GM20000 (cell line): ENCODE results near the gene TBC1D8.
A peak's percentile ranks its signal among the peaks of the same experiment; 100 is the strongest.

Experiments
- DNase-seq: peaks from one replicate; pipeline ENCODE4 v3.0.0; 2012; ENCODE audit warnings: low spot score
- TF ChIP-seq, protein P1 (sequence below): IDR thresholded peaks from 2 replicates; pipeline ENCODE4 v1.5.1; 2012; ENCODE audit warnings: mild to moderate bottlenecking, control low read depth; ENCODE audit errors: extremely low read depth, missing control alignments

Gene TBC1D8

DNA sequence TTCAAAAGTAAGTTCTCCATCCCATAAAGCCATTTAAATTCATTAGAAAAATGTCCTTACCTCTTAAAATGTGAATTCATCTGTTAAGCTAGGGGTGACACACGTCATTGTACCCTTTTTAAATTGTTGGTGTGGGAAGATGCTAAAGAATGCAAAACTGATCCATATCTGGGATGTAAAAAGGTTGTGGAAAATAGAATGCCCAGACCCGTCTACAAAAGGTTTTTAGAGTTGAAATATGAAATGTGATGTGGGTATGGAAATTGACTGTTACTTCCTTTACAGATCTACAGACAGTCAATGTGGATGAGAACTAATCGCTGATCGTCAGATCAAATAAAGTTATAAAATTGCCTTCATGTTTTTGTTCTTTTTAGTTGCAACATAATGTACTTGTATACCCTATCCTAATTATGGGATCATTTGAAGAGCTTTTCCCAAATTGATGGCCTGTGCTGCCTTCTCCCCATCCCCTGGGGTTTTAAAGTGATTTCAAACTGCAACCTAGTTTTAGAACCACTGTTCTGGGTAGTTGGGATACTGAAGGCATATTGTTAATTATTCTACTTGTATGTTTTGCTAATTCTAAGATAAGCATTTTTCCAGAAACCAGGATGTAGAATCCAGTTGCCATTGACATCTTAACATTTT is 145.0 kb downstream of the TBC1D8 start:
- TF ChIP-seq, protein P1, sequence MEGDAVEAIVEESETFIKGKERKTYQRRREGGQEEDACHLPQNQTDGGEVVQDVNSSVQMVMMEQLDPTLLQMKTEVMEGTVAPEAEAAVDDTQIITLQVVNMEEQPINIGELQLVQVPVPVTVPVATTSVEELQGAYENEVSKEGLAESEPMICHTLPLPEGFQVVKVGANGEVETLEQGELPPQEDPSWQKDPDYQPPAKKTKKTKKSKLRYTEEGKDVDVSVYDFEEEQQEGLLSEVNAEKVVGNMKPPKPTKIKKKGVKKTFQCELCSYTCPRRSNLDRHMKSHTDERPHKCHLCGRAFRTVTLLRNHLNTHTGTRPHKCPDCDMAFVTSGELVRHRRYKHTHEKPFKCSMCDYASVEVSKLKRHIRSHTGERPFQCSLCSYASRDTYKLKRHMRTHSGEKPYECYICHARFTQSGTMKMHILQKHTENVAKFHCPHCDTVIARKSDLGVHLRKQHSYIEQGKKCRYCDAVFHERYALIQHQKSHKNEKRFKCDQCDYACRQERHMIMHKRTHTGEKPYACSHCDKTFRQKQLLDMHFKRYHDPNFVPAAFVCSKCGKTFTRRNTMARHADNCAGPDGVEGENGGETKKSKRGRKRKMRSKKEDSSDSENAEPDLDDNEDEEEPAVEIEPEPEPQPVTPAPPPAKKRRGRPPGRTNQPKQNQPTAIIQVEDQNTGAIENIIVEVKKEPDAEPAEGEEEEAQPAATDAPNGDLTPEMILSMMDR = no peak
- DNase-seq = no peak

DNA sequence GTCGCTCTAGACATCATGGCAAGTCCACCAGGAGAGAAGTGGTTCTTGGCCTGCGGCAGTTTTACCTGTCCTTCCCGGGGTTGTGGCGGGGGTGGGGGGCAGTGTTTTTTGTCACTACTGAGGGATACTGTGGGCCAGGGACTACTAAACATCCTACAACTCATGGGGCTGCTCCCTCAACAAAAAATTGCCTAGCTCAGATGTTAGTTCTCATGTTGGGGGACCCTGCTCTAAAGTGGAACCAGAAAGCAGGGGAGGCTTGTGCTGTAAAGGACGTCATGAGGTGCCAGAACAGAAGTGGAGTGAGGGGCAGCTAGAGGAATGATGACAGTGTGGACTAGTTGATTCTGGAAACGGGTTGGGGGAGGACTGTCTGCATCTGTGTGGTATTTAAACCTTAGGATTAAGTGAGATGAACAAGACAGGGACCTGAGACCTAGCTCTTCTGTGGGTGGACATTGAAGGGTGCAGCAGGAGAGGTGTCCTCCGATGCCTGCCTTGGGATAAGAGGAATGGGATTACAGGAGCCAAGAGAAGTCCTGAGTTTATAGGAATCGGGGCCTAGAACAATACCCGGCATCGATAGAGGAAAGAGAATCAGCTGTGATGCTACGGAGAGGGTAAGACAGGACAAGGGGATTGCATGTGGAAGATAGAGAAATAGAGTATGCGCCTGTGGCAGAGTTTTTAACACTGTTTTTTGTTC is 146.4 kb downstream of the TBC1D8 start:
- TF ChIP-seq, protein P1 = no peak
- DNase-seq = no peak

DNA sequence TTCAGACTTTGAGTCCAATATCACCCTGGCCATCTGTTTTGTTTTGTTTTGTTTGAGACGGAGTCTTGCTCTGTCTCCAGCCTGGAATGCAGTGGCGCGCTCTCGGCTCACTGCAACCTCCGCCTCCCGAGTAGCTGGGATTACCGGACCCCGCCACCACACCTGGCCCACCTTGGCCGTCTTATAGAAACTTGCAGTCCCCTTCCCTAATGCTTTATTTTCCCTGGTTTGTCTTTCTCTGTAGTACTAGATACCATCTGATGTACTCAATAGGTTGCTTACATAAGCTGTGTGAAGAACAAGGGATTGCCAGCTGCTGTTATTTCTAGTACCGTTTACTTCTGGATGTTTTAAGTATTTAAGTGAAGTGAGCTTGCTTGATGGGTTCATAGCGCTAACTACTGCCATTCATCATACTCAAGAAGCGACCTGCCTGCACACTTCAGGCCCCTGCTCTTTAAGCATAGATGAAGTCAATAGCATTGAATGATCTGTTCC is 147.9 kb downstream of the TBC1D8 start:
- TF ChIP-seq, protein P1 = no peak
- no peak for DNase-seq

DNA sequence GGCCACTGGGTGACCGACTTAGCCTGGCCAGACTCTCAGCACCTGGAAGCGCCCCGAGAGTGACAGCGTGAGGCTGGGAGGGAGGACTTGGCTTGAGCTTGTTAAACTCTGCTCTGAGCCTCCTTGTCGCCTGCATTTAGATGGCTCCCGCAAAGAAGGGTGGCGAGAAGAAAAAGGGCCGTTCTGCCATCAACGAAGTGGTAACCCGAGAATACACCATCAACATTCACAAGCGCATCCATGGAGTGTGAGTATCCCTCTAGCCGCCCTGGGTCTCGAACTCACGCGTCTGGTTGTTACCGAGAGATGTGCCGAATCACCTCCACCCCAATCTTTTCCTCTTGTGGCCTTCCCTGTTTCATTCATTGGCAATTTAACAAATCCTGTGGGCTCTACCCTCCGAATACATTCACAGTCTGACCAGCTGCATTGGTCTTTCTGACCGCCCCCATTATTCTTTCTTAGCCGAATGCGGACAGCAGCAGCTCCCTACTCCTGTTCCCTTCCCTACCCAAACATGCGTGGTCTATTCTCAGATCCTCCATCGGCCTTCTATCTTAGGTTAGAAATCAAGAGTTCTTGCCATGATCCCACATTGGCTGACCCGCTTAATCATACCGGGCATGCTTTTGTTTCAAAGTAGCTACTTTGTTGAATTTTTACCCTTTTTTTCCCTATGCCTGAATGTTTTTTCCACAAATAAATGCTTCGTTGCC is 148.5 kb downstream of the TBC1D8 start:
- DNase-seq = no peak
- TF ChIP-seq, protein P1 = no peak

DNA sequence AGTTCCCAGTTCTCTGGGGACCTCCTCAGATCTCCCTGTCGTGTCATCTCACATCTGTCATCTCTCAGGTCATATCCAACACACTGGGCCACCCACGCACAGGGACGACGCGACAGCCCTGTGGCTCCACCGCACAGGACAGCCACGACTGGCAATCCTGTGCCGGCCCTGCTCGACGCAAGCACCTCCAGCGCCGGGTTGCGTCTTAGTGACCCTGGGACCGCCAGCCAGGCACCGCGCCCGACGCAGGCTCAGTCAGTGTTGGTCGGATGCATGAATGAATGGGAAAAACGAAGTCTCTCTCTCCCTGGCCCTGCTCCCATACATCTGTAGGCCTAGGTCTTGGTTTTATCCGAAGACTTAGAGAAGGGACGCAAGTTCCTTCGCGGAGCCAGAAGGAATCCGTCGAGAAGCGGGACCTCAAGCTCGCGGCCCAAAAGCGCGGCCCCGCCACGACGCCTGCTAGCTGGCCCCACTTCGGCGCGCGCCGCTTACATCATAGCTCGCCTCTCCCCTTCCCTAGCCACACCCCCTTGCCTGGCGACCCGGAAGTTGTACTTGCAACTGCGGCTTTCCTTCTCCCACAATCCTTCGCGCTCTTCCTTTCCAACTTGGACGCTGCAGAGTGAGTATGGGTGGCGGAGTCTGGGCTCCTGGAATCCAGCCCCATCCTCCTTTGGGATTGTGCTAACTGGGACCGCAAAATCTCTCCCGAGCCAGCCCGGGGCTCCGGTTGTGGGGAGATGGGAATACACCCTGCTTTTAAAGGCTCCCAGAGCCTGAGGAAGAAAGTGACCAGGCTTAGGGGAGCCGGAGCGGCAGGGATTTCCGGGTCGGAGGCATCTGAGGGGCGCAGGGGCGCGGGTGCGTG is 149.3 kb downstream of the TBC1D8 start, which contains the start of gene RPL31:
TSS of gene RPL31 (plus strand) at position 599 of the 871 bp plus-strand sequence. CDS start 413 bp downstream, outside the sequence.
- TF ChIP-seq, protein P1 = no peak

DNA sequence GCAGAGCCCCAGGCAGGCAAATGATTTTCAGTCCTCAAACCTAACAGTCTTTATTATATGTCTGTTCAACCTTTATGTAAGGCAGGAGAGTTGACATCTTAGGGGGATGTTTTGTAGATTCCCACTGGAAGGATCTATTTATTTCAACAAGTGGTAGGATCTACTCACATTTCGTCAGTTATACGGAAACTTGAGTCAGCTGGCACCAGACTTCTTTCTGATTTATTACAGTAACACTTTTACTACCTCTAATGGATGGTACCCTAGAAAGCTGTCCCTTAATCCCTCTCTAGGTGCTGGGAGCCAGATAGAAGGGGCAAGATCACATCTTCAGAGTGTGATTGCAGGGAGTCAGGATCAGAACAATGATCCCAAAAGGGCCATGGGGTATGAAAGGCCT is 151.2 kb downstream of the TBC1D8 start:
- no peak for DNase-seq
- TF ChIP-seq, protein P1 = no peak

More for the DNA sequence above, 149.3 kb downstream of the TBC1D8 start, which contains the start of gene RPL31:
- DNase-seq = peak; percentile 97
